ENCODE results near the gene RYR2.

DNA sequence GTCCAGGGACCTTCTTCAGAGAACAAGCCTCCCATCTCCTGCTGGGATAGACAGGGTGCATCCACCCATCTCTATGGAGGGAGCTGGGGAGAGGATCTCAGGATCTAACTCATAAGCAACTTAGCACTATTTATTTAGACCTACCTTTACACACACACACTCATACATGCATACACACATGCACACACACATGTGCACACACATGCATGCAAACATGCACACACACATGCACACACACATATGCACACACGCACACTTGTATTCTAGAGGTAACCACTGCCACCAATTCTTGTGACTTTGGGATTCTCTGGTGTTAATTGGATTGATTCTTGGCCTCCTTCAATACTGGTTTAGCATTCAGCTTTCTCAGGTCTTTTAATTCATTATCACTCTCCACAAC, 47.5 kb upstream of the RYR2 start:
- TF ChIP-seq BHLHE40 (IDR thresholded peaks at IDR 0.05; ENCODE audit: borderline replicate concordance), result no peak
- no peak for TF ChIP-seq ELF4 (IDR thresholded peaks at IDR 0.05)
- TF ChIP-seq FOXK2 (IDR thresholded peaks at IDR 0.05), result no peak
- TF ChIP-seq FOXM1 (IDR thresholded peaks at IDR 0.05; ENCODE audit: borderline replicate concordance), result no peak
- no peak for TF ChIP-seq SUZ12 (IDR thresholded peaks at IDR 0.05)
- TF ChIP-seq FOXA1 (IDR thresholded peaks at IDR 0.05), result no peak
- TF ChIP-seq TARDBP (IDR thresholded peaks at IDR 0.05), result no peak
- no peak for TF ChIP-seq SP1 (IDR thresholded peaks at IDR 0.05)
- TF ChIP-seq ZNF384 (IDR thresholded peaks at IDR 0.05), result no peak
- TF ChIP-seq CTBP1 (IDR thresholded peaks at IDR 0.05; ENCODE audit: borderline replicate concordance), result no peak
- TF ChIP-seq NFRKB (IDR thresholded peaks at IDR 0.05), result no peak
- no peak for TF ChIP-seq L3MBTL2 (conservative IDR thresholded peaks at IDR 0.05)

Measured in HEK293T (cell line).